GM18520 (cell line): Measurements from ENCODE around the gene RFXAP.

Source experiments
- ATAC-seq: cut with Tn5 transposase; IDR thresholded peaks from one replicate; pipeline ENCODE4 v1.9.1; 2021; ENCODE audit not compliant: unreplicated experiment

RFXAP gene

GRCh38 chr13:36815062-36815461 is 4.0 kb upstream of the RFXAP start:
- no peak for ATAC-seq

DNA sequence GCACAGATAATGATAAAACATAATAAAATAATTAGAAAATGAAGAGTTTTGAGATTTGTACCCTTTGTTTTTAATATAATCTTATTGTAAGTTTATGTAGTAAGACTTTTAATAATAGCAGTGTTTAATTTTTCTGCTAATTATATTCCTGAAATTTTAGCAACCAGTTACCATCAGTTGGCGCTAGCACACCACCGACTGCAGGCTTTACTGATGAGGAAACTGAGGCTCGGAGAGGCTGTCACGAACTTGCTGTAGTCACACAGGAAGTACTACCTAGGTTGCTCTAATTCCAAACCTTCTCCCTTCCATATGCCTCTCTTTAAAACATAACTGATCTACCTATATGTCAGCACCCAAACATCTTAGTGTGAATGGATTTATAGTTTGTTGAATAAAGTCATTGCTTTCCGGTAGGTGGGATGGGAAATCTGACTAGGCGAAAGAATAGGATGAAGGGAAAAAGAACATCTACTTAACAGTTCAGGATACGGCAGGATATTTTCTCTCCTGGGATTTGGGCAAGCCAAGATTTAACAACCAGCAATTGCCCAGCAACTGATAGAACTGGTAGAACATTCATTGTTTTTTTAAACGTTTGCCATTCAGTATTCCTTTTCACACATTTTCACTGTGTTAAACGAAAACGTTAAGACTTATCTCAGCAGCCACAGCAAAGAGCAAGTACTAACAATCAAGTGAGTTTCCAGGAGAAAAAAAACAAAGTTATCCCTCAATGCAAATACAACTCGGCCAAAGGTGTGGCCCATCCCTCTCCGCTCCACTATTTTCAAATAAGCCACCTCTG is 822 bp upstream of the RFXAP start:
- no peak for ATAC-seq

DNA sequence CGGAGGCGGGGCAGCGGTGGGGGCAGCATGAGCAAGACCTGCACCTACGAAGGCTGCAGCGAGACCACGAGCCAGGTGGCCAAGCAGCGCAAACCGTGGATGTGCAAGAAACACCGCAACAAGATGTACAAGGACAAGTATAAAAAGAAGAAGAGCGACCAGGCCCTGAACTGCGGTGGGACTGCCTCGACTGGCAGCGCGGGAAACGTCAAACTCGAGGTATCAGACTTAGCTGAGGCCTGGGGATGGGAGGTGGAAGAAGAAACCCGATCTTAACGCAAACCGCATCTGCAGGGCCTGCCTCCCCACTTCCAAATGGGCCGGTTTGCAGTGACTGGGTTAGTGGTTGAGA is 693 bp downstream of the RFXAP start:
- ATAC-seq: no peak

DNA sequence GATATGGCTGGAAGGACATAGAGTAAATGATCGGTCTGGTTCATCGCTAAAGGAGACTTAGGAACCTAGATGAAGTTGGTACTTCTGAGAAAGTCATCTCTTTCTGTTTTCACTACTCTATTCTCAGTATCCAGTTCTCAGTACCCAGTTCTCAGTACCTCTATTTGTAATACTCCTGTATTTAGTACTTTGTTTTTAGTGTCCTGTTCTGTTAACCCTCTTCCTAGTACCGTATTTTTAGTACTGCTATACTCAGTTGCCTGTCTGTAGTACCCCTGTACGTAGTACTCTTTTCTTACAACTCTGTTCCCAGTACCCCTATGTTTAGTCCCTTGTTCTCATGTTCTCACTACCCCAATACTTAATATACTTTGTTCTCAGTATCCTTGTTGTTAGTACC is 1.2 kb downstream of the RFXAP start:
- peak; percentile 35 for ATAC-seq

DNA sequence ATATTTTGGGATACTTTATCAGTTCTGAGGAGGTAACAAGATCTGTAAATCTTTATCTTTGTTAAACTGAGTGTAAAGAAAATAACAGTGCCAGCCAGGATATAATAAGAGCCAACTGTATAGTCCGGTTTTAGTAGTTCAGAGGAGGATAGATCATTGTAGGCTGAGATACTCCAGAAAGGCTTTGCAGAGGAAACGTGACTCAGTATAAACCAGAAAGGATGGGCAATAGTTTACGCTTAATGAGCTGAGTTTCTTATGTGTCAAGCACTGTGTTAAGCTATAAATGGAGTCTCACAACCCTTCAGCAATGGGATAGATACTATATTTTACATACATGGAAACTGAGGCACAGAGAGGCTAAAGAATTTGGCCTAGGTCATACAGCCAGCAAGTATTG is 3.8 kb downstream of the RFXAP start:
- ATAC-seq: no peak

GRCh38 chr13:36829753-36830152 is 10.7 kb downstream of the RFXAP start:
- no peak for ATAC-seq

DNA sequence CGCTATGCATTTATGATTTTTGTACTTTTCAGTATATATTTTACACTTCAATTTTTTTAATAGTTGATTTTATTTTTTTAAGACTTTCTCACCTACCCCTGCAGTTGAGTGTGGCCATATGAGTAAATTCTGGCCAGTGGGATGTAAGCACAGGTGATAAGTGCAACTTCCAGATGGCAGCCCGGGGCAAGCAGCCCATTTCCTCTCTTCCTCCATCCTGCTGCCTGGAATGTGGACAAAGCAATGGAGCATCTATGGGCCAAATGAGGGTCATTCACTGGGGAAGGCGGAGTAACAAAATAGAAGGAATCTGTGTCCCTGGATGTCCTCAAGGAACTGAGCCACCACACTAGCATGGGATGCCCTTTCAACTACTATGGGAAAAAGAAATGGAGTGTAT is 12.3 kb downstream of the RFXAP start:
- ATAC-seq: no peak

- ATAC-seq: no peak
These were observed 15.3 kb downstream of the RFXAP start for GRCh38 chr13:36834299-36834698.

DNA sequence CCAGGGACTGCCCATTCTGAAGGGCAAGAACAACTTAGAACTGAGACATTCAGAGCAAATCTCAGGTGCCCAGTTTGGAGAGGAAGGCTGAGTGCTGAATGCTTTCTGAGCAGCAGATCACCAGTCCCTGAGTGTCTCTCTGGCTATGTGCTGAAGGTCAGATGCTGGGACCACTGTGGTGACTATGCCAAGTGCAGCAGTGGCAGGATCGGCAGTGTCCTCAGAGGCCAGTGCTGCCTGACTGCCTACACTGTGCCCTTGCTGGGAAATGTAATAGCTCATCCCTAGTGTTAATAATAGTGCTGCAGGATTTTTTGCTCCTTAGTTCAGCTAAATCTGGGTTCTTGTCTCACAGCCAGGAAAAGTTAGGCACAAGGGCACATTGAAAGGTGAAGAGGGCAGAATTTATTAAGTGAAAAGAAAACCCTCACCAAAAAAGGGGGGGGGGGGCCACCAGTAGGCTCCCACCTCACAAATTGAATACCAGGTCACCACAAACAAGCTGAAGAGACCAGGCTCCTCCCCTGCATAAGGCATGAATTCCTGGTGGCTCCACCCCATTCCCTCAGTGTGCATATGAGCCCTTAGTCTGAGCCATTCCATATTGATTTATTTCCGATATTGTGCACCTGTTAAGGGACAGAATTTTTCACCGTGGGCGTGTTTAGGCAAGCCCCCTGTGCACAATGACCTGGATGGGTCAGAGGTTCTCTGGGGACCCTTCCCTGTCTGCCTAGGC is 18.5 kb downstream of the RFXAP start:
- no peak for ATAC-seq

DNA sequence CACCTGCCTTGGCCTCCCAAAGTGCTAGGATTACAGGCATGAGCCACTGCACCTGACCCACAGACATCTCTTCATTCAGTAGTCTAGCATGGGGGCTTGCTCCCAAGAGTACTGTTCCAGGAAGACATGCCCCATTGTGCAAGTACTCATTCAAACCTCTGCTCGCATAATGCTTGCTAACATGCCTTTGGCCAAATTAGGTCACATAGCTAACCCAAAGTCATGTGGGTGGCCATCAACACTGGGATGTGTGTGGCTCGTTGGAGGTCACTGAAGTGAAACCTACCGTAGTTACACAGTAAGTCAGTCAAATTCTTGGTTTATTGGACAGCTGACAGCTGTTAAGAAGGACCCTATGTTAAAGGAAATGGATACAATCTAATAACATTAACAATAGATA is 20.3 kb downstream of the RFXAP start:
- no peak for ATAC-seq

GRCh38 chr13:36839981-36840380 is 21.0 kb downstream of the RFXAP start:
- no peak for ATAC-seq

GRCh38 chr13:36840718-36841250 is 21.8 kb downstream of the RFXAP start:
- no peak for ATAC-seq

DNA sequence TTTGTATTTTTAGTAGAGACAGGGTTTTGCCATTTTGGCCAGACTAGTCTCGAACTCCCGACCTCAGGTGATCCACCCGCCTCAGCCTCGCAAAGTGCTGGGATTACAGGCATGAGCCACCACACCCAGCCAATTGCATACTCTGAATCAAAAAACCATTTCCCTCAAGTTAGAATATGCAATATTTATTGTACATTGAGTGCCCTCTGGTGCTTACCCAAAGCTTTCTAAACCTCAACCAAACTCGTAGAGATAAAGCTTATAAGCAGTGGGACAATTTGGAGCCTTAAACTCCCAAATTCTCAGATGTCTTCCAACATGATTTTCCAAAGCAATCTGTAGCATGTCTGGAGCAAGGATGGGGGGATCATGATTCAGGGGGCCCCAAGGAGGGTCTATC is 22.4 kb downstream of the RFXAP start:
- no peak for ATAC-seq

DNA sequence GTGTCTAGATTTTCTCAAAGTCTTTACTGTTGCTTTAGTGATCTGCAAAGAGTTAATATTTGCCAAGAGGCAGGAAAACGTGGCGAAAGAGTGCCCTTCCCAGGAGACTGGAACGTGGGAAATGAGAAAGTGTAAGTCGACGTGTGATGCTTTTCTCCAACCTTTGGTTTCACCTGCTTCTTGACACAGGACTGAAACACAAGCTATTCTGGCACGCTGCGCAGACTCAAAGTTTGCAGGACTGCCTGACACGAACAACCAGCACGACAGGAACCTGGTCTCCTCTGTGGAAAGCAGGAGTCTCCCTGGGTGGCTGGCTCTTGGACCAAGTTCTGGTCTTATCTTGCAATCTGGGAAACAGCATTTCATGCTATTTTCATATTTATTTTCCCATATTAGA is 28.6 kb downstream of the RFXAP start:
- no peak for ATAC-seq

DNA sequence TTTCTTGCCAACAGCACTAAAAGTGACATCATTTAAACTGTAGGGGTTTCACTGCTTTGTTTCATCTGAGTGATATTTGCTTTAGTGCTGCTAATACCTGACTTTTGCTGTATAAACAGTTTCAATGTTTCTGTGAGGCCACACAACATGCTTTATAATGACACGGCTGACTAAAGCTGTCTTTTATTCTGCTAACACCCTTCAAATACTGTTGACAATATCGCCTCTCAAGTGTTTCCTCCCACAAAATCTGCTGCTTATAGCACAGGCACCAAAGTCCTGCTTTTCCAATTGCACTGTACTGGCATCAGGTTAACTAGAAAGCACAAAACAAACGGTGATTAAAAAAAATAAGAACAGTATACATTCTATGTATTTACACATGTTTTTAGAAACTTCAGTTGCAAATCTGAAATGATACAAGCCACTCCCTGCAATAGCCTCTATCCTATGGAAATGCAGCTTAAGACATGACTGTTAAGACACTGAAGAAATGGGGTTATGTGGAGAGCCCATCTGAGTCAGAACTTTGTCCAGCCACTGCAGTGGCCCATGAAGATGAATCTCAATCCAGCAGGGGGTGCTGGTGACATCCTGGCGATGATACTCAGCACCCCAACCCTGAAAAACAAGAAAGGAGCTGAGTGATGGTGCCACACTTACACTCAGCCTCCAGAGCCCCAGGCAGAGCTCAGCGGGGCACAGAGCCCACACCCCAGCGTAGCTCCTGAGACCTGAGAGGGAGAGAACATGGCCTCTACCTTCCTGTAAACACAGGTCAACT is 29.4 kb downstream of the RFXAP start:
- no peak for ATAC-seq

DNA sequence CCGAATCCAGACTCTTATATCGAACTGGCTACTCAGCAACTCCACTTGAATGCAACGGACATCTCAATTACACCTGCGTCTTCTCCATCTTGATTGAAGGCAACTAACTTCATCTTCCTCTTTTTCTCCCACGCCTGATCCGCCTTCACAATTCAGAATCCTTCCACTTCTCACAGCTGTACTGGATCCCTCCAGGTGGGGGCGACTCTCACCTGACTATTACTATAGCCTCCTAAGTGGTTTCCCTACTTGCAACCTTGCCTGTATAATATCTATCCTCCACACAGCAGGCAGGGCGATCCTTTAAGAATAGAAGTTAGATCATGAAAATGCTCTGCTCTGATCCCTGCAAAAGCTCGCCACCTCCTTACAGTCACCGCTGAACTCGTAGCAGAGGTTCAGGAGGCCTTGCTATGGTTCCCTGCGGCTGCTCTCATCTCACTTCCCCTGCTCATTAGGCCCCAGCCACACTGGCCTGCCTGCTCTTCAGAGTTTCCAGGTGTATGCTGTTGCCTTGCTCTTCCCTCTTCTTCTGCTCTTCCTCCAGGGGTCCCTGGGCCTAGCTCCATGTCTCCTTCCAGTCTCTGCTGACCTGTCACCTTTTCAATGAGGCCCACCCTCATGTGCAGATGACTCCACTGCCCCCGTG is 31.9 kb downstream of the RFXAP start:
- no peak for ATAC-seq

DNA sequence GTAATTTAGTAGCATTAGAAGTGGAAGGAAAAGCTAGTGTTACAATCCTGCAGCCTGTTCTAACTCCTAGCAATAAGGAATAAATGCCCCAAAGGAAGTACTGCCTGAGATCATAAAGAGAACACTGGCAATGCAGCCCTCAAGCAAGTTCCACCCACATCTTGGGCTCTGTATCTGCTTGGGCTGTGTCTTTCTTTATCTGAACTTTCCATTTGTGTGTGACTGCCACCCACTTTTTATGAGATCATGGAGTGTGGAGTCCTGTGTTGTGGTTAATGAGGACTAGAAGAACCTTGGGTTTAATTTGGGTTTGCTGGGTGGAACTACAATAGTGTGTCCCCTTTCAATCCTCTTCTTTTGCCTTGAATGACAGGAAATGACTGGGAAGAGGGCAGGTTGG is 38.2 kb downstream of the RFXAP start:
- ATAC-seq: no peak

DNA sequence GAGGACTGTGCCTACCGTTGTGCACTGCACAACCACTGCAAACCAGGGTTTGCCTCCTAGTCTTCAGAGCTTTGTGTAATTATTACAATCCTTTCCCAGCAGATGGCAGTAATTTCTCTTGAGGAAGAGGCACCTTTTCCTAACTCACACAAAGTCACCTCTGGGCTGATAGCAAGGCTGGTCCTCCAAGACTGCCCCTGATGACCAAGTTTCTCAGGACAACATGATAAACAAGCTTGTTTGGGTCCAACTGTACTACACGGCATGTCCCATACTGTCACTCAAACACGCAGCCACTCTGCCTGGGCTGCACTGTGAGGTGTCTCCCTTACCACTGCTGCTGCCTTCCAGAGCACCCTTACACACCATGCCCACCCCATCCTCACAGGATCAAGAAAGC is 39.3 kb downstream of the RFXAP start:
- ATAC-seq: no peak

- ATAC-seq: no peak
These were observed 40.2 kb downstream of the RFXAP start for GRCh38 chr13:36859259-36859658.

GRCh38 chr13:36862002-36862685 is 43.1 kb downstream of the RFXAP start:
- ATAC-seq: no peak

- no peak for ATAC-seq
These were observed 43.7 kb downstream of the RFXAP start for GRCh38 chr13:36862722-36863121.
